NCI-H1694 treated with DMSO at 0.1 percent for 48 hours (cell line): ENCODE measurements around the gene MGMT.

ENCODE experiments used
- DNase-seq: peaks from one replicate; lab custom pipeline; 2025; lab: John Stamatoyannopoulos, UW

Gene MGMT

GRCh38 chr10:129542589-129542988, 75.5 kb downstream of the MGMT start:
- no peak for DNase-seq

- DNase-seq, result no peak
These were observed 77.5 kb downstream of the MGMT start for GRCh38 chr10:129544205-129545202.

- no peak for DNase-seq
These were observed 78.2 kb downstream of the MGMT start for GRCh38 chr10:129545261-129545660.

- DNase-seq, result no peak
These were observed 79.1 kb downstream of the MGMT start for GRCh38 chr10:129546106-129546505.

DNA sequence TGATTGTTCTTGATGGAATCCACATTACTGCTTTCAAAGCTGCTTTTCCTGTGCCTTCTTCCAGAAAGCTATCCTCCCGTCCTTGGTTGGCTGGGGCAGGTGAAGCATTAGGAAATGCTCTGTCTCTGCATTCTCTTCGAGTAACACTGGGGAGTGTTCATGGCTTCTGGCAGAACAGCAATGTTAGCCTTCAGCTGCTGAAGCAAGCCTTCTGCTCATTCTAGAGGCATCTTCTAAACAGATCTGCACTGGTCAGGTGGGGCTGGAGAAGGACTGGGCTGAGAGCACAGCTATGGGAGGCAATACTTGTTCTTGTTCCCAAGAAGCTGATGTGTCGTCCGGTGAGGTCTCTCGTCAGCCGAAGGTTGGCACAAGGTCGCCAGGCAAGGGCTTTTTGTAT, 80.6 kb downstream of the MGMT start:
- DNase-seq, result no peak

DNA sequence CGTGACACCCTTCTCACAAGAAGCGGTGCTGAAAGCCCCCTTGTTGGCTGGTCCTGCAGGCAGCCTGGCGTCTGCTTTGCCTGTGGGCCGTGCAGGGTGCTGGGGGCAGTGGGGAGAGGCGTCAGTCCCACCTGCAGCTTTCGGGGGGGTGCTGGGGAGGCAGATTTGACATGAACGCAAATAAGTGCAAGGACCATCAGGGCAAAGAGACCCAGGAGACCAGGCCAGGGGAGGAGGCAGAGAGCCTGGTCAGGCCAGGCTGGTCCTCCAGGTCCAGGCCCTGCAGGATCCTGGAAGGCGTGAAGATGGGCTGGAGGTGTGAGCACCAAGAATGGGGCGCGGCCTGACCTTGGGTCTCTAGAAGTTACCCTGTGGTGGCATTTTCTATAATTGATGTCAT, 81.6 kb downstream of the MGMT start:
- DNase-seq, result no peak

- DNase-seq, result no peak
These were observed 83.0 kb downstream of the MGMT start for GRCh38 chr10:129550076-129550475.

DNA sequence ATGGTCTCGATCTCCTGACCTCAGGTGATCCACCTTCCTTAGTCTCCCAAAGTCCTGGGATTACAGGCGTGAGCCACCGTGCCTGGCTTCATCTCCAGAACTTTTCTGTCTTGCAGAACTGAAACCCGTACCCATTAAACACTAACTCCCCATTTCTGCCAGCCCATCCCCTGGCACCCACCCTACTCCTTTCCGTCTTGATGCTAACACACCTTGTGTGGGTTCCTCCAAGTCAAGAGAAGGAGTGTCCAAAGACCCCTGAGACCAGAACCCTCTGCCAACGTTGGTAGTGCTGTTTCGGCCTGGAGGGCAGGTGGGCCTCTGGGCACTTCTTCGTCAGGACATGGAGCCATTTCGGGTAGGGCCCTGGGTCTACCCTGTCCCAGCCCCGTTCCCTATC, 83.6 kb downstream of the MGMT start:
- no peak for DNase-seq

GRCh38 chr10:129552119-129552518, 85.1 kb downstream of the MGMT start:
- DNase-seq, result no peak

DNA sequence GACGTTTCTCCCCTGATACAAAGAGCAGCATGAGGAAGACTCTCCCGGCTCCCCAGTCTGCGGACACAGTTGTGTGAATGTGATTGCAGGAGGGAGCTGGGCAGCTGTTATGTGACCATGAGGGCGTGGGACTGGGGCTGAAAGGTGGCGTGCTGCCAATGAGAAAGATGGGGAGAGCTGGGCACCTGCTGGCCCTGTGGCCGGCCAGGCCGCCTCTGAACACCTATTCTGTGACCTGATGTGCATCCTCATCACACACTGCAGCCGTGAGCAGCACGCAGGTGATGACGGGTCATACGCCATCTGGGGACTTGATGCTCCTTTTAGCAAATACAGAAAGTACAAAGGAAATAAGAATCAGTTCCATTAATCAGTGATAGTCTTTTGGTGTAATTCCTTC, 86.9 kb downstream of the MGMT start:
- DNase-seq, result no peak

DNA sequence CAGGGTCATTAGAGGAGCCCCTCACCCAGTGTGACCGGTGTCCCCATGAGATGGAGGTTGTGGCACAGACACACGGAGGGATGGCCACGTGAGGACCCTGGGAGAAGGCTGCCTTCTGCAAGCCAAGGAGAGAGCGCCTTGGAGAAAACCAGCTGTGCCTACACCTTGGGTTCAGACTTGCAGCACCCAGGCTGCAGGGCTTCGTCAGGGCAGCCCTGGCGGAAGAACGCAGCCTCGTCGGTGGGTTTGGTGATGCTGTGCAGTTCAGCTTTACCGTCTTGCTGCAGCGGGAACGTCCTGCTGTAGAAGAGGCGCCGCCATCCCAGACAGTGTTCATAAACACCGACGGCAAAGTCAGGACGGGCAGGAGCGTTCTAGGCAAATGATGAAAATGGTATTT, 89.3 kb downstream of the MGMT start:
- DNase-seq, result no peak

DNA sequence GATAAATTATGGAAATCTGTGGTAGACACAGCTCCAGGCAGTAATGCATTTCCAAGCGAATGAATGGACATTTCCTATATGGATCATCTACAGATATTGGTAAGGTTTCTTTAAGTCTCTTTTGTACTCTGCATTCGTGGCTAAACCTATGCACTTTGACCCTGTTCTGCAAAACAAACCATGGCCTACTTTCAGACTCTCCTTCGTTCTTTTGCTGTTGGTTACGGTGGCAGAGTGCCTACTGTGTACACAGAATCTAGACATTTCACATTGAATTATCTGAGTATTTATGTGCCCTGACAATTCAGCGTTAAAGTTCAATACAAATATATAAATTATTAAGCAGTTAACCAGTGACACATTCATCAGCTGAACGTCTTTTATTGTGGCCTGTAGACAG, 93.3 kb downstream of the MGMT start:
- no peak for DNase-seq

GRCh38 chr10:129562487-129562886, 95.4 kb downstream of the MGMT start:
- no peak for DNase-seq

DNA sequence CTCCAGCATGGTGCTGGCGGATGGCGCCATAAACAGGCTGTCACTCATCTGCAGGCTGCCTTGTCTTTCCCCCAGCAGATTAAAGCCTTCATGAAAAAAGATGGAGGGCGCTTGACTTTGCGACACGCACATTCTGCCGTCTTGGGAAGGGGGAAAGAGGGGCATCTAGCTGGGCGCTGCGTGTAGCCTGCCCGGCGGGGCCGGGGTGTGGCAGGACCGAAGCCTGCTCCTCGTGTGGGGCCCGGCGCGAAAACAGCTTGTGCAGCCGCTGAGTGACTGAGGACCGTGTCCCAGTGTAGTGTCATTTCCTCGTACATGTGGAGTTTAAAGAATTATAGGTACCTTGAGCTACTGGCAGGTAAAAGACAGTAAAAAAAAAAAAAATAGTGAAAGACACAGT, 97.9 kb downstream of the MGMT start:
- DNase-seq, result no peak

GRCh38 chr10:129568583-129569344, 101.7 kb downstream of the MGMT start:
- DNase-seq, result no peak

DNA sequence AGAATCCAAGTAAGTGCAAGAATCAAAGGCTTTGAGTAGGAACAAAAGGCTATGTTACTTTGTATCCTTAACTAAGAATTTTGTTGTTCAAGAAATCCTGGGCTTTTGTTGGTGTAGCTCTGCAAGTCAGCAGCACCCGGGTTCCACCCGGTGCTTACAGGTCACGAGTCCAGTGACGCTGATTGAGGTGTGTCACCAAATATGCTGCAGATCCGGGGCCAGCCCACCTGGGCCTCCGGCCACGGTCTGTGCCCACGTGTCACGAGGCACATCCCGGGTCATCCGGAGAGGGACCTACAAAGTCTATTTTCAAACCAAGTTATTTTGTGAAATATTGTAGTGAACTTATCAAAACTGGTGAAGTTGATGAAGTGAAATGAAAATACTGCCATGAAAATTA, 103.1 kb downstream of the MGMT start:
- no peak for DNase-seq

GRCh38 chr10:129579228-129579627, 112.2 kb downstream of the MGMT start:
- no peak for DNase-seq

DNA sequence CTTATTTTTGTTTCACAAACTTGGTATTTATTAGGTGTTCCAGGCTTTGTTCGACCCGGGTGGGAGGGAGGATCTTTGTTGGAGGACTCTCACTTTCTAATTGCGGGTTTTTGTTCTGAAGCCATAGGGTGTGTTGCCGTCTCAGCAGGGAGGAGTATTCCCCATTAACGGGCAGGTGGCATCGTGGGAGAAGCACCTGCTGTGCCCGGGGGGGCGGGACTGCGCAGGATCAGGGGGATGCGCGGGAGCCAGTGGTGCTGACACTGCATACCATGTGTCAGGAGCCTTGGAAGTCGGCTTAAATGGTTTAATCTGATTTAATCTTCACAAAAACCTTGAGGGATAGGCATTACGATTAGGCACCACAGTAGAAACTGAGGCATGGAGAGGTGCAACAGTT, 113.0 kb downstream of the MGMT start:
- no peak for DNase-seq

GRCh38 chr10:129580901-129581300, 113.9 kb downstream of the MGMT start:
- no peak for DNase-seq

DNA sequence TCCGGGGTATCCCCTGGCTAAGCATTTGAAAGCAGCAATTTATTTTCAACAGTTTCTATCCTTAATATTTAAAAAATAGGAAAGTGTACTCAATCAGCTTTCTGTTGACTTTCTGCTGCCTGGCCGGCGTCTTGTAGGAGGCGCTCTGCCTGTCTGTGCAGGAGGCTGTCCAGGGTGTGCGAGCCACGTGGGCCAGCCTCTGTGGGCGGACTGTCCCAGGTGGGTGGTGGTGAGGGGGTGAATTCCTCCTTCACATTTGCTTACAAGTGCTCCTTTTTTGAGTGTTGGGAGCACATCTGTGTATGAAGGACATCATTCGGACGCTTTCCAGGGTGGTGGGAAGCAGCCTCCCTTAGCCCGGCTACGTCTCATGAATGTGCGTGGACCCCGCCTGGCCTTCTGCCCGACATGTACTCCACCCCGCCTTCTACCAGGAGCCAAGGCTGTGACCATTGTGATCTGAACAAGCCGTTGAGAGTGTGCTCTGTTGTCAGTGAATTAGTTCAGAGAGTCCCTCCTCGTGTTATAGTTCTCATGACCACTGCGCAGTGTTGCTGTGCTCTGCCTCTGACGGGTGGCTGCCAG, 114.9 kb downstream of the MGMT start:
- no peak for DNase-seq

- no peak for DNase-seq
These were observed 116.8 kb downstream of the MGMT start for GRCh38 chr10:129583831-129584230.

DNA sequence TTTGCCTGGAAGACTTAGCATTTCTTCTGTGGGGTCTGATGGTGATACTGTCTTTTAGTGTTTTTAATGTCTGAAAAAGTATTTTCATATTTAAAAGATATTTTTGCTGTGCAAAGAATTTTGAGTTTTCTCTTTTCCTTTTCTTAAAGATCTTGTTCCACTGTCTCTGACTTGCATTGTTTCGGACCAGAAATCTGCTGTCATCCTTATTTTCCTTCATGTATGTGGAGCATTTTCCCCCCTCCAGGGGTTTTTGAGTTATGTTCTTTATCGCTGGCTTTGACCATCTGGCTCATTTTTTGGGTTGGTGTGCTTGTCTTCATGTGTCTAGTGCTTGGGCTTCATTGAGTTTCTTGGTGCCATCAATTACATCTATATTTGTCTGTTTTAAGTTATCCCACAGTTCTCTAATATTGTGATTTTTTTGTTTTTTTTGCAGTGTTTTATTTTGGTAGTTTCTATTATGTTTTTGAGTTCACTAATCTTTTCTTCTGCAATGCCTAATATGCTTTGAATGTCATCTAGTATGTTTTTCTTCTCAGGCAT, 119.9 kb downstream of the MGMT start:
- DNase-seq, result no peak

DNA sequence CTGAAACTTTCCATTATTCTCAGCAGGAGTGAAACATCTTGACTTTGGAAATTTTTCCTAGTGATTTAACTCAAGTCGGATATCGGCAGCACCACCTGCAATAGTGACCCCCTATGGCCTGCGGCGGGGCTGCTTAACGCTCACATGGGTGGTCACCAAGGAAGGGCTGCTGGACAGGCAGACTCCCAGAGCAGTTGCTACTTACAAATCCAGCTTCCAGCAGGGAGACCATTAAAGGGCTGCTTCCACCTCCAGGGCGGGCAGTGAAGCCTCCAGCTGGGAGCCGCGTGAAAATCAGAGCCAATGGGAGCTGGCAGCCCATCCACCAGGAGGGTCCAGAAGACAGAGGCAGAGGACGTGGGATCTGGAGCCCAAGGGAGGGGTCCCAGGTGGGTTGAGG, 122.5 kb downstream of the MGMT start:
- DNase-seq, result no peak
